Endothelial cell of umbilical vein (primary cell): ENCODE data around the gene ACTL7B. TPM values are rescaled to one million over a fixed set of nuclear protein-coding genes. Genes with fewer than 3 reads are reported as not detected.

Experiments used
- BruUV-seq: library from RNA; stranded (reverse); fragments of 400-500 nt; replicated peaks from 2 replicates; lab custom pipeline; 2021; lab: Mats Ljungman, UMichigan
- CTCF ChIA-PET: fragments of 300-600, 350-600 bp; sonication (Branson Sonifier 250); formaldehyde crosslinking; loops from one replicate; lab custom pipeline; 2021; ENCODE audit warnings: antibody characterized with exemption, inconsistent platforms; lab: Charles Lee
- POLR2A ChIA-PET: fragments of 300-600, 350-600 bp; sonication (Branson Sonifier 250); formaldehyde crosslinking; loops from one replicate; lab custom pipeline; 2021; ENCODE audit warnings: antibody characterized with exemption, inconsistent platforms; lab: Charles Lee
- DNase-seq: peaks from one replicate; pipeline ENCODE4 v3.0.0-alpha.2; 2011; ENCODE audit warnings: low read depth, low spot score
- FAIRE-seq: peaks from 2 replicates; lab custom pipeline; 2011; peaks lifted over from hg19 to GRCh38; lab: Jason Lieb, UNC
- H2AFZ ChIP-seq: 2 replicates; pipeline ENCODE4 v1.6.0; 2012; ENCODE audit warnings: low read depth, low read length, control low read depth, inconsistent platforms
- H3K27ac ChIP-seq: 2 replicates; pipeline ENCODE4 v1.5.1; 2011; ENCODE audit warnings: low read depth, mild to moderate bottlenecking, control low read depth, low read length, moderate library complexity; ENCODE audit not compliant: insufficient read depth
- H3K27me3 ChIP-seq, 2 experiments: 2 replicates each; pipeline versions ENCODE4 v1.6.0 to v1.6.1; 2011; ENCODE audit warnings: low read length in 2 of 2, mixed read lengths in 1 of 2; ENCODE audit not compliant: control insufficient read depth in 2 of 2, insufficient read depth in 2 of 2
- H3K36me3 ChIP-seq, 2 experiments: 2 replicates in 1 of 2; 3 replicates in 1 of 2; pipeline ENCODE4 v1.5.1; 2011; ENCODE audit warnings: low read length in 2 of 2, mild to moderate bottlenecking in 1 of 2, moderate library complexity in 1 of 2; ENCODE audit not compliant: control insufficient read depth in 2 of 2, insufficient read depth in 2 of 2; ENCODE audit errors: extremely low read depth in 1 of 2
- H3K4me1 ChIP-seq: 3 replicates; pipeline ENCODE4 v1.5.1; 2011; ENCODE audit warnings: mild to moderate bottlenecking, low read length; ENCODE audit not compliant: control insufficient read depth, insufficient read depth; ENCODE audit errors: extremely low read depth
- H3K4me2 ChIP-seq: 2 replicates; pipeline ENCODE4 v1.6.1; 2011; ENCODE audit warnings: low read length, control low read depth, mixed read lengths; ENCODE audit not compliant: insufficient read depth
- H3K4me3 ChIP-seq, 3 experiments: fragments of 200-600 bp in 1 of 3; sonication (generic), shearing (Covaris generic) in 1 of 3; replicated peaks in 1 of 3; 2 replicates each; pipeline ENCODE4 v1.5.1; 2011 to 2016; ENCODE audit warnings: control low read depth in 3 of 3, low read length in 3 of 3, mild to moderate bottlenecking in 2 of 3, inconsistent platforms in 1 of 3, low read depth in 1 of 3, moderate library complexity in 1 of 3; ENCODE audit not compliant: insufficient read depth in 1 of 3
- H3K79me2 ChIP-seq: 2 replicates; pipeline ENCODE4 v1.6.0; 2012; ENCODE audit warnings: low read length, inconsistent platforms; ENCODE audit not compliant: control insufficient read depth, insufficient read depth
- H3K9ac ChIP-seq: replicated peaks from 2 replicates; pipeline ENCODE3; 2011; ENCODE audit warnings: low read length, control low read depth; ENCODE audit not compliant: insufficient read depth; ENCODE audit errors: extremely low read depth
- H3K9me1 ChIP-seq: replicated peaks from 3 replicates; pipeline ENCODE4 v1.6.0; 2011; ENCODE audit warnings: mild to moderate bottlenecking, low read length; ENCODE audit not compliant: control insufficient read depth, insufficient read depth; ENCODE audit errors: extremely low read depth
- H3K9me3 ChIP-seq: replicated peaks from 2 replicates; pipeline ENCODE4 v1.5.1; 2012; ENCODE audit warnings: low read length, inconsistent platforms; ENCODE audit not compliant: control insufficient read depth, insufficient read depth
- H4K20me1 ChIP-seq: replicated peaks from 2 replicates; pipeline ENCODE3; 2011; ENCODE audit warnings: mild to moderate bottlenecking, low read length; ENCODE audit not compliant: control insufficient read depth, insufficient read depth; ENCODE audit errors: extremely low read depth
- CTCF ChIP-seq, 2 donors: IDR thresholded peaks; 1 replicate in 1 of 2; 2 replicates in 1 of 2; pipeline ENCODE4 v1.5.1; 2011; ENCODE audit warnings: low read length in 2 of 2, mild to moderate bottlenecking in 2 of 2, moderate library complexity in 2 of 2, control low read depth in 1 of 2, inconsistent platforms in 1 of 2, low read depth in 1 of 2; ENCODE audit not compliant: insufficient read depth in 1 of 2; ENCODE audit errors: extremely low read depth in 1 of 2
- EZH2 ChIP-seq: IDR thresholded peaks from 2 replicates; pipeline ENCODE4 v1.6.1; 2012; ENCODE audit warnings: borderline replicate concordance, low read depth, mild to moderate bottlenecking, moderate library complexity, low read length, inconsistent platforms; ENCODE audit not compliant: severe bottlenecking
- FOS ChIP-seq: IDR thresholded peaks from 2 replicates; pipeline ENCODE4 v1.6.1; 2011; ENCODE audit warnings: mild to moderate bottlenecking, low read length, moderate library complexity, borderline replicate concordance; ENCODE audit not compliant: insufficient read depth
- GATA2 ChIP-seq: IDR thresholded peaks from 2 replicates; pipeline ENCODE4 v1.7.0; 2011; ENCODE audit warnings: low read depth, mild to moderate bottlenecking, moderate library complexity, mixed read lengths, low read length; ENCODE audit not compliant: insufficient read length, insufficient read depth
- JUN ChIP-seq: IDR thresholded peaks from 2 replicates; pipeline ENCODE4 v1.6.1; 2011; ENCODE audit warnings: borderline replicate concordance, low read depth; ENCODE audit not compliant: insufficient read length, insufficient read depth
- MAX ChIP-seq: IDR thresholded peaks from 2 replicates; pipeline ENCODE4 v1.6.1; 2011; ENCODE audit not compliant: insufficient read depth, insufficient read length
- MYC ChIP-seq: IDR thresholded peaks from one replicate; pipeline ENCODE4 v1.6.1; 2011; ENCODE audit warnings: mild to moderate bottlenecking, low read depth, low read length
- POLR2A ChIP-seq: IDR thresholded peaks from 2 replicates; pipeline ENCODE4 v1.6.1; 2012; ENCODE audit warnings: low read depth, mild to moderate bottlenecking, control low read depth, low read length
- POLR2AphosphoS5 ChIP-seq: IDR thresholded peaks from 2 replicates; pipeline ENCODE4 v1.6.1; 2012; ENCODE audit warnings: low read depth, mild to moderate bottlenecking, control low read depth, low read length, moderate library complexity; ENCODE audit not compliant: insufficient read depth
- dilution Hi-C: fragments of 300-500 bp; cut with MboI; formaldehyde crosslinking; loops from one replicate; pipeline ENCODE4 v1.15.0; 2019; ENCODE audit warnings: low sequenced_read_pairs; ENCODE audit not compliant: extremely low pct_ligation_motif_present
- intact Hi-C: fragments of 100-400 bp; cut with micrococcal nuclease; formaldehyde crosslinking; loops from one replicate; pipeline ENCODE4 v1.10.0; 2022
- polyA plus RNA-seq, 4 experiments: library from polyadenylated mRNA; depleted of rRNA in 3 of 4; stranded (reverse) in 3 of 4; unstranded in 1 of 4; fragments of >200 nt; gene quantifications; 2 replicates each; pipeline versions ENCODE4 v1.2.1 to v1.2.3, GENCODE V29; 2011 to 2012; ENCODE audit warnings: missing spikeins in 1 of 4
- total RNA-seq: library from RNA; stranded (reverse); gene quantifications from 2 replicates; pipeline ENCODE4 v1.2.3, GENCODE V29; 2021

The ACTL7B gene
- total and polyA plus RNA-seq, 2 donors (not counting 3 experiments of a cell fraction or from before 2014, with no cell fraction given): not detected

- Histone ChIP-seq H3K4me3 (no peak overlapping the region), H3K36me3 (peaks cover 10 to 17% of the 10 kb centered on the region in 2 experiments), H3K4me2 (no peak overlapping the region), H3K79me2 (no peaks in the 10 kb centered on the region), H3K9me3 (no peaks in the 10 kb centered on the region), H4K20me1 (no peaks in the 10 kb centered on the region), H3K9me1 (no peaks in the 10 kb centered on the region), H3K4me1 (no peaks in the 10 kb centered on the region), H3K27ac (no peak overlapping the region), H3K9ac (no peak overlapping the region), H3K27me3 (no peaks in the 10 kb centered on the region), H2AFZ (no peak overlapping the region)
- FAIRE-seq: no peak
- intact Hi-C loops: no loop called here
- DNase-seq: no peak
- ChIA-PET POLR2A (no interaction called here), CTCF (interaction anchor here (1.3 kb wide), 1 partner anchor 13 kb away, joined by 3 read pairs; no protein-coding TSS in a partner anchor)
- BruUV-seq: no TSS peak
- TF ChIP-seq FOS (no peak), CTCF (IDR thresholded peaks at IDR 0.05; ENCODE audit: extremely low read depth in 1 of 2, insufficient read depth in 1 of 2, low read depth in 1 of 2, low read length in 2 of 2) (no peak), GATA2 (no peak), POLR2AphosphoS5 (no peak), POLR2A (no peak), MAX (no peak), EZH2 (no peak), JUN (no peak), MYC (no peak)
- dilution Hi-C loops: no loop called here
Observed at GRCh38 chr9:108874058-108874788, 18.4 kb upstream of the ACTL7B start.
